ENCODE measurements around the gene OR6X1.

OR6X1 gene, protein sequence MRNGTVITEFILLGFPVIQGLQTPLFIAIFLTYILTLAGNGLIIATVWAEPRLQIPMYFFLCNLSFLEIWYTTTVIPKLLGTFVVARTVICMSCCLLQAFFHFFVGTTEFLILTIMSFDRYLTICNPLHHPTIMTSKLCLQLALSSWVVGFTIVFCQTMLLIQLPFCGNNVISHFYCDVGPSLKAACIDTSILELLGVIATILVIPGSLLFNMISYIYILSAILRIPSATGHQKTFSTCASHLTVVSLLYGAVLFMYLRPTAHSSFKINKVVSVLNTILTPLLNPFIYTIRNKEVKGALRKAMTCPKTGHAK

DNA sequence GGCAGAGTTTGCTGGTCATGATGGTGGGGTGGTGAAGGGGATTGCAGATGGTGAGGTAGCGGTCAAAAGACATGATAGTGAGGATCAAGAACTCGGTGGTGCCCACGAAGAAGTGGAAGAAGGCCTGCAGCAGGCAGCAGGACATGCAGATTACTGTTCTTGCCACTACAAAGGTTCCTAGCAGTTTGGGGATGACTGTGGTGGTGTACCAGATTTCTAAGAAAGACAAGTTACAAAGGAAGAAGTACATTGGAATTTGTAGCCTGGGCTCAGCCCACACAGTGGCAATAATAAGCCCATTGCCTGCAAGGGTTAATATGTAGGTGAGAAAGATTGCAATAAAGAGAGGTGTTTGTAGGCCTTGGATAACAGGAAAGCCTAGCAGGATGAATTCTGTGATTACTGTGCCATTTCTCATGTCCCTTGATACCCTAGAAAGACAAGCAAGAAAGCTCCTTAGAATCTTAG is at the start of gene OR6X1:
TSS of gene OR6X1 (minus strand) at position 418 of the 468 bp plus-strand sequence. CDS start at position 418, 0 bp downstream.
- no peak for ATAC-seq
- Mint-ChIP-seq H3K9me3 (no peaks in the 10 kb centered on the region), H3K36me3 (no peaks in the 10 kb centered on the region), H3K4me3 (no peak within 1 kb of the TSS), H3K27me3 (peaks cover 41% of the 10 kb centered on the region), H3K4me1 (no peaks in the 10 kb centered on the region), H3K27ac (no peak within 1 kb of the TSS)

DNA sequence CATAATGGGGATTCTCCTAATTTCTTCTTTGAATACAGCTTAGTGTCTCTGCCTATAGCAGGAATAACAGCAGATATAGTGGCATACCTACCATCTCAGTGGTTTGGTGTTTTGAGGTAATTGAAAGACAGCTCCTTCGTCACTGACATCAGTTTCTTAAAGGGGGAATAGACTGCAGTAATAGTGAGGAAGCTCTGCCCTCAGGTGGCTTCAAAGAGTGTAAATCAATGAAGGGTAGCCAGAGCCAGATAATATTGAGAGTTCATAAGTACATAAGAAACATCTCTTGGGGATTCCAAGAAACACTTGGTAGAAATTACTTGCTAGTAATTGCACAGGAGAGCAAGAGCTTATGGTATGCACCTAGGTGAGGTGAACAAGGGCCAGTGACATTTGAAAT is 47.4 kb upstream of the OR6X1 start:
- H3K4me3 Mint-ChIP-seq = no peak overlapping the region
- no peaks in the 10 kb centered on the region for H3K4me1 Mint-ChIP-seq
- no peaks in the 10 kb centered on the region for H3K36me3 Mint-ChIP-seq
- no peak overlapping the region for H3K27ac Mint-ChIP-seq
- H3K27me3 Mint-ChIP-seq = no peaks in the 10 kb centered on the region
- no peaks in the 10 kb centered on the region for H3K9me3 Mint-ChIP-seq
- ATAC-seq = no peak

DNA sequence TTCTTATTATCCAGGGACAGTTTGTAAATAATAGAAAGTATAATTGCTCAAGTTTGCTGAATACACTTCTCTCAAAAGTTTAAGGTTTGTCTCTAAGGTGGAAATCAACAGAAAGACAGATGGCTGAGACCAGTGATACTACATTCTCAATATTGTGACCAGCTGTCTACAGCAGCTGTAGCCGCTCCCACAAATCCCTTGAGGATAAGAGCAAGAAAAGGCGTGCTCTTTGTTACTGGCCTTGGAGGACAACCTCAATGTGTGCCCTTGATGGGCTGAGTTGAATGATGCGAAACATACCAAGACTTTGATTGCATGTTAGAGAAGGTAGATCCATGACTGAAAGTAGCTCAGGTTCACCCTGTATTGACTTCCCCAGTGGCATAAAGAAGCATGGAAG is 45.7 kb upstream of the OR6X1 start:
- H3K27ac Mint-ChIP-seq = no peak overlapping the region
- no peak for ATAC-seq

DNA sequence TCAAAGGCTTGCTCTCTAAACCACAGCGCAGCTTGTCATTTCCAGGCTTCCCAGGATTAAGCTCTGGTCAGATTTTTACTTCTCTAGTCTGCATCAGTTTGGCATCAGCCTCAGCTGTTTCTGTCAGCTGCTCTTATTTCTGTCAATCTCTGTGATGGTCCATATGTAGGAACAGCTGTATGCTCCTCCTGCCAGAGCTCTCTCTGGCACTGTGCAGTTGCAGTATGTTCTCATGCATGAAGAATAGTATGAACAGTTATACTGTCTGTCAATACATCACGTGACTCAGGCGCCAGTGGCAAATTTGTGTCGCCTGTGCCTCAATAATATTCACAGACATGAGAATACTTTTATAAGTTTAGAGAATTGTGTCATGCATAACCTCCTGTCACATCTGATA is 45.1 kb upstream of the OR6X1 start:
- no peak overlapping the region for H3K4me3 Mint-ChIP-seq
- H3K9me3 Mint-ChIP-seq = no peaks in the 10 kb centered on the region
- H3K36me3 Mint-ChIP-seq = no peaks in the 10 kb centered on the region
- H3K27ac Mint-ChIP-seq = no peak overlapping the region
- peaks cover 15% of the 10 kb centered on the region for H3K27me3 Mint-ChIP-seq
- ATAC-seq = no peak
- no peaks in the 10 kb centered on the region for H3K4me1 Mint-ChIP-seq

More for the DNA sequence above, 45.7 kb upstream of the OR6X1 start:
- no peak overlapping the region for H3K4me3 Mint-ChIP-seq
- H3K27me3 Mint-ChIP-seq = peaks cover 10% of the 10 kb centered on the region
- no peaks in the 10 kb centered on the region for H3K4me1 Mint-ChIP-seq
- H3K36me3 Mint-ChIP-seq = no peaks in the 10 kb centered on the region
- no peaks in the 10 kb centered on the region for H3K9me3 Mint-ChIP-seq

DNA sequence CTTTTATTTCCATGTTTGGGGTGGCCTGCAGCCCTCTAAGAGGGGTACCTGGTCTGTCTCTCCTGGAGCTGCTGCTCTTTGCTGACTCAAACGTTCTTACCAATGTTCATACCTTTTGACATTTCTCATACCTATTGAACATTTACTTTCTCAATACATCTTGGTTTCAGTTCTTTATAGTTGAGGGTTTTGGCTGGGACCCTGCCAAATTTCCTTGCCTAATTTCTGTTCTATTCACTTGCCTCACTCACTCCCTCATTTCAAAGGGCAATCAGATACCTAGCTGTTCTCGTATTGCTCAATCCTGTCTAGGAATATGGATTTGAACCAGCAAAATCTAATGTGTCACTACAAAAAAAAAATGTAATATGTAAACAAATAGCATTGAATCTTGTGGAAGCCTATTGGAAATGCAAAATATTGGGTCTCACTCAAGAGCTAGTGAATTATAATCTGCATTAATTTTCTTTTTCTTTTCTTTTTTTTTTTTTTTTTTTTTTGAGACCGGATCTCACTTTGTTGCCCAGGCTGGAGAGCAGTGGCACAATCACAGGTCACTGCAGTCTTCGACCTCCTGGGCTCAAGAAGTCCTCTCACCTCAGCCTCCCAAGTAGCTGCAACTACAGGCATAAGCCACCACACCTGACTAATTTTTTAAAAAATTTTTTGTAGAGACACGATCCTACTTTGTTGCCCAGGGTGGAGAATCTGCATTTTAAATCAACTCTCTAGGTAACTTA is 44.4 kb upstream of the OR6X1 start:
- no peaks in the 10 kb centered on the region for H3K4me1 Mint-ChIP-seq
- no peak overlapping the region for H3K27ac Mint-ChIP-seq
- peaks cover 16% of the 10 kb centered on the region for H3K27me3 Mint-ChIP-seq
- ATAC-seq = no peak
- no peaks in the 10 kb centered on the region for H3K9me3 Mint-ChIP-seq
- H3K4me3 Mint-ChIP-seq = no peak overlapping the region
- H3K36me3 Mint-ChIP-seq = no peaks in the 10 kb centered on the region

DNA sequence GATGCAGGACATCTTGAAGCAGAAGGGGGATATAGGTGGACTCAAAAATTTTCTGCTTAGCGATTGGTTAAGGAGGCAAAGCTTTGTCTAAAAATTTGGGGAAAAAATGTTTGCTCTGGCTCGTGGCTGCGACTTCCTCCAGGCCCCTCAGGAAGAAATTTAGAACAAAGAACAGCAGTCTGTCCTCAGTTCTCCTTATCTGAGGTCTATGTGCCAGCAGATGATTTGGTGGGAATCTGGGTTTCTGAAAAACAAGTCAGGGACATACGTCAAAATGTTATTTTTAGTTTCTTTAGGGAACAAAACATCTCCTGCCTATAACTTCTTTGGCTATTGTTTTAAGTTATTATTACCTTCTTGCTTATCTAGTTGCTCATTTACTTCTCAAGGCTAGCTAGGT is 43.8 kb upstream of the OR6X1 start:
- no peaks in the 10 kb centered on the region for H3K36me3 Mint-ChIP-seq
- no peak for ATAC-seq
- H3K27me3 Mint-ChIP-seq = peaks cover 16% of the 10 kb centered on the region
- no peak overlapping the region for H3K4me3 Mint-ChIP-seq
- no peaks in the 10 kb centered on the region for H3K4me1 Mint-ChIP-seq
- H3K27ac Mint-ChIP-seq = no peak overlapping the region
- no peaks in the 10 kb centered on the region for H3K9me3 Mint-ChIP-seq

DNA sequence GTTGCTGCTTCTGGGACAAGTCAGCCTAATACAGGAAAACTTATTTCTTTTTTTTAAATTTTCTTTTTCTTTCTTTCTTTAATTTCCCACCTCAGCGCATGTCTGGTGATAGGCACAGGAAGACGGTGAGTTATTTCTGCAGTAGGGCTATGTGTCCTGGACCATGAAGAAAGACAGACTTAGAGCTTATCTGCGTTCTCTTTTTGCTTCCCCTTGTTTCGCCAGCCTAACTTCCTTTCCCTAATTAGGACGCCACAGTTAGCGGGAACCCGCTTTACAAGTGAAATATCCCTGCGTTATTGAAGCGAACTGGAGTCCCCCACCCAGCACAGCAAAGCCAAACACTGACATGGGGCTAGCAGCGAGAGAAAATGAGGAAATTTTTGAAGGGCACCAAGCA is 43.2 kb upstream of the OR6X1 start:
- Mint-ChIP-seq H3K4me1 (no peaks in the 10 kb centered on the region), H3K9me3 (no peaks in the 10 kb centered on the region), H3K27ac (no peak overlapping the region), H3K4me3 (no peak overlapping the region), H3K27me3 (peaks cover 16% of the 10 kb centered on the region), H3K36me3 (no peaks in the 10 kb centered on the region)
- ATAC-seq = no peak

DNA sequence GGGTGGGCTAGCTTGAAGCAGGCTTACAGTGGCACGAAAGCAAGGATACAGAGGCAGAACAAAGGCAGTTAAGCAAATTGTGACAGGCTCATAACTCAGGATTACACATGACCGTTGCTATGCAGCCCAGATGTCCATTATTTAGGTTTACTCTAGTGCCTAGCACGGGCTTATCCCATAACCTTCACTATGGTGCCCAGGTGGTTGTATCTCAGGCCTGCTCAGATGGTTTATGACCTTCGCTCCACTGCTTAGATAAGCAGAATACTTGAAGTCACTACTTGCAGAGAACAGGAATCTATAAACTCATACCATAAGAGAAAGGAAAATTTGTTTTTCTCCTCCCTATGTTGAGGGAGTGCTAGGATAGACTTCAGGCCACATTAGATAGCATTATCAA is 42.8 kb upstream of the OR6X1 start:
- Mint-ChIP-seq H3K4me1 (no peaks in the 10 kb centered on the region), H3K4me3 (no peak overlapping the region), H3K9me3 (no peaks in the 10 kb centered on the region), H3K27me3 (peaks cover 16% of the 10 kb centered on the region), H3K27ac (no peak overlapping the region), H3K36me3 (no peaks in the 10 kb centered on the region)
- ATAC-seq = no peak

DNA sequence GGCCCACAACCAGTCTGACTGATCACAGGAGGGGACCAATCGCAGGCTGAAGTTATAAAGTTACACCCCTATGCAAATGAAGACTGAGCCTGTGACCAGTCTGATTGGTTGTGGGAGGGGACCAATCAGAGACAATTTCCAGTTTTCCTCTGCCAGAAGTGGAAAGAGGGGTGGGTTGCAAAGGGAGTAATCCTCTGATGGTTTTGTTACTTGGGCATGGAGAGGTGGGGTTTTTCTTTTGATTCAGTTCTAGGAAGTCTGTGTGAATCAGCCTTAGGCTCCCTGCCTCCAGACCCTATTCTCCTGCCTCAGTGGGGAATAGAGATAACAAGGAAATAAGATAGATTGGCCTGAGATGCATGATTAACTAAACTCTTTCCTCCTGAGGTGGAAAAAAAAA is 41.9 kb upstream of the OR6X1 start:
- Mint-ChIP-seq H3K4me1 (no peaks in the 10 kb centered on the region), H3K4me3 (no peak overlapping the region), H3K9me3 (no peaks in the 10 kb centered on the region), H3K27ac (no peak overlapping the region), H3K27me3 (peaks cover 16% of the 10 kb centered on the region), H3K36me3 (no peaks in the 10 kb centered on the region)
- ATAC-seq = no peak

DNA sequence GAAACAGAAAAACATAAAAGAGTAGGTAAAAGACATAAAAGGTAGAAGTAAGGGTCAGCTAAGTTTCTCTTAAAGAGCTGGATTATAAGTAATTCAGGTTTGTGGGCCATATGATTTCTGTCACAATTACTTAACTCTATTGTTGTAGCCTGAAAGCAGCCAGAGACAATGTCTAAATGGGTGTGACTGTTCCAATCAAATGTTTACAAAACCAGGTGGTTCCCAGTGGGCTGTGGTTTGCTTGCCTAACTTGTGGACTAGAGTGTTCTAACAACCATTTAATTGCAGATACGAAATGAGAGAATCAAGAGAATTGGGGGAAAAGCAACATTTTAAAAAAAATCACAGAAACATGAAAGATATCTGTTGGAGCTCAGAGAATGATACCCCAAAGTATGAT is 29.2 kb upstream of the OR6X1 start:
- H3K4me1 Mint-ChIP-seq = no peaks in the 10 kb centered on the region
- peaks cover 7% of the 10 kb centered on the region for H3K9me3 Mint-ChIP-seq
- H3K27me3 Mint-ChIP-seq = peaks cover 41% of the 10 kb centered on the region
- ATAC-seq = no peak
- H3K4me3 Mint-ChIP-seq = no peak overlapping the region
- no peaks in the 10 kb centered on the region for H3K36me3 Mint-ChIP-seq
- H3K27ac Mint-ChIP-seq = no peak overlapping the region

DNA sequence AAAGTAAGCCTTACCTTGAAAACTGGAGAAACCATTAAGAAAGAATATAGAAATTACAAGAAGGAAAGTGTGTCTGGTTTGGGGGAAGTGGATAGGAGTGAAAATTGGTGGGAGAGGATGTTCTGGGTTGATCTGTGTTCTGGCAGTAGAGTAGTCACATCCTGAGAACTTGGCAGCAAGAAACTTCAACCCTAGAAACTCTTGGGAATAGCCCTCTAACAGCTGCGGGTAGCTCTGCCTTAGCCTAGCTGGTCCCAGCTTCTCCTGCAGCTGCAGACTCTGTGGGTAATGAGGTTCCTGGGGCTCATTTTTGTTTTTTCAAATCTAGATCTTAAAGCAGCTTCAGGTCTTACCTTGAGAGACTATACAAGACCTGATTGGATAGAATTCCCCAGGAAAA is 24.2 kb upstream of the OR6X1 start:
- Mint-ChIP-seq H3K4me1 (no peaks in the 10 kb centered on the region), H3K9me3 (peaks cover 3% of the 10 kb centered on the region), H3K27ac (no peak overlapping the region), H3K36me3 (no peaks in the 10 kb centered on the region), H3K4me3 (no peak overlapping the region), H3K27me3 (peaks cover 36% of the 10 kb centered on the region)
- ATAC-seq = no peak

DNA sequence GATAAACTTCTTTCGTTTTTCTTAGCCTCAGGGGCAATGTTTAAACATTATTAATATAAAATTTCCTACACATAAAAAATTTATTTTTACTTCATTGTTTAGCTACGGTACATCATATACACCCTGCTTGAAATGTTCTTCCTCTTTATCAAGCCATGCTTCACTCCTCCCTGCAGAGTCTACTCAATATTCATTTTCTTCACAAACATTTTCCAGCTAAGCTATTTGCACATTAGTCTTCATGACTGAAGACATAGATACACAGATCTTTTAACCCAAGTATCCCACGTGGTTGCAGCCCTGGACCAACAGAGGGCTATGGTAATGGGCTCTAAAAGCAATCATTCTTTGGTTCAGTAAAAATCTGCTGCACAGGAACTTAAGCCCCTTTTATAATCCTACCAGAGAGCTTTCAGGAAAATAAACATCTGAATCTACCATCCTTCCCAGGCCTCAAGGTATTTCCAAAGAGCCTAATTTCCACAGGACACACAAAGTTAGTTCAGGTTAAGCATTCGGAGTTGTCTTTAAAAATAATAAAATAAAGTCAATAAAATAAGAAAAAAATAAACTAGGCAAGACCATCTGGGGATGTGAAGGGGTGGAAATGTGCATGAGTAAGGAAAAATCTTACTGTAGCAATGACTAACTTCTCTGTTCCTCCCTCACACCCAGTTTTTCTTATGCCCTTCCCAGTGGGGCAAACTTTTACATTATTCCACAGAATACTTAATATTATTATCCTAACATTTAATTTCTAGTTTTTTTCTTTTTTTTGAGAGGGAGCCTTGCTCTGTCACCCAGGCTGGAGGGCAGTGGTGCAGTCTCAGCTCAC is 21.6 kb upstream of the OR6X1 start:
- no peaks in the 10 kb centered on the region for H3K36me3 Mint-ChIP-seq
- no peak overlapping the region for H3K4me3 Mint-ChIP-seq
- peaks cover 24% of the 10 kb centered on the region for H3K27me3 Mint-ChIP-seq
- H3K4me1 Mint-ChIP-seq = no peaks in the 10 kb centered on the region
- peaks cover 6% of the 10 kb centered on the region for H3K9me3 Mint-ChIP-seq
- no peak for ATAC-seq
- no peak overlapping the region for H3K27ac Mint-ChIP-seq

DNA sequence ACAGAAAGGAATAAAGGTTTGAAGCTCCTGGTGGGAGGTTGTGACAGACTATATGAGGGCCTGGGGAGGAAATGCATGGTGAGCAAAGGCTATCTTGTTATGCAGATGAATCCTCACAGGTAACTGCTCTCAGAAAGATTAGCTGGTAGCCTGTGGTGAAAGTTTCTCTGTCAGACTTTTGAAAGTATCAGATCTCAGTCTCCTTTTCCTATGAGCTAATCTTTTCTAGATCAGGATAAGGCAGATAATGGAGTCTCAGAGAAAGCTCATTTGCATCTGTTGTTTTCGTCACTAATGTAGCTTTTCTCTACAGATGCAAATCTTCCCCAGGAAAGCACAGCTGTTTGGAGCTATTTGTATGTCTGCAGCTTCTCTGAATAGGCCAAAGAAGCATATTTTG is 21.0 kb upstream of the OR6X1 start:
- Mint-ChIP-seq H3K4me1 (no peaks in the 10 kb centered on the region), H3K27ac (no peak overlapping the region), H3K36me3 (no peaks in the 10 kb centered on the region), H3K27me3 (peaks cover 17% of the 10 kb centered on the region), H3K9me3 (peaks cover 6% of the 10 kb centered on the region), H3K4me3 (no peak overlapping the region)
- no peak for ATAC-seq

DNA sequence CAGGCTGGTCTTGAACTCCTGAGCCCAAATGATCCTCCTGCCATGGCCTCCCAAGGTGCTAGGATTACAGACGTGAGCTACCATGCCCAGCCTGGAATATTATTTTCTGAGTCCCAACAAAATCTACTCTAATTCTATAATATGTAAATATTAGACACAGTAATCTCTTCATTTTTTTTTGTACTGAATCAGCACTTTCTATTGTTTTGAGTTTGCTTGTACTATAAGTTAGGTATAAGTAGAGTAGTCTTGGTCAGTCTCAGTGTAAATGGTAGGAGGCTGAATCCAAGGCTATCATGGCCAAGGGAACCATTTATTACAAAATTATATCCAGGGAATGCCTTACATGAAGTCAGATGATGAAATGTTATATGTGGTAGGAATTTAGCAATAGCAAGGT is 19.6 kb upstream of the OR6X1 start:
- Mint-ChIP-seq H3K9me3 (peaks cover 3% of the 10 kb centered on the region), H3K4me3 (no peak overlapping the region), H3K27ac (no peak overlapping the region), H3K36me3 (no peaks in the 10 kb centered on the region), H3K27me3 (peaks cover 19% of the 10 kb centered on the region), H3K4me1 (no peaks in the 10 kb centered on the region)
- no peak for ATAC-seq

DNA sequence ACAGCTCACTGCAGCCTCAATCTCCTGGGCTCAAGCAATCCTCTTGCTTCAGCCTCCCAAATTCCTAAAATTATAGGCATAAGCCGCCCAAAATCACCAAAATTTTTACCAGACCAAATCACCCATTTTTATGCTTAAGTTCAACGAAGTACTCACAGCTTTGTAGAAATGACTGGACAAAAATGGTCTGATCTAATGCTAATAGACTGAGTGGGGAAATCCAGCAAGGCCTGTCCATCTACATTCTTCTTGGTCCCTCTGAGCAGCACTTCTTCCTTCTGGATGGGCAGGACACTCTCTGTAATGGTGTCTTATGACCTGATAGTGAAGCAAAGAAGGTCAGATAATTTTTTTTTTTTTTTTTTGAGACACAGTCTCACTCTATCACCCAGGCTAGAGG is 18.7 kb upstream of the OR6X1 start:
- peaks cover 10% of the 10 kb centered on the region for H3K27me3 Mint-ChIP-seq
- H3K4me3 Mint-ChIP-seq = no peak overlapping the region
- peaks cover 3% of the 10 kb centered on the region for H3K9me3 Mint-ChIP-seq
- no peak for ATAC-seq
- H3K27ac Mint-ChIP-seq = no peak overlapping the region
- H3K36me3 Mint-ChIP-seq = no peaks in the 10 kb centered on the region
- H3K4me1 Mint-ChIP-seq = no peaks in the 10 kb centered on the region

All from stimulated activated memory B cell treated with anti-CD40 and anti-IgM and Interleukin-4, amounts not matched to agents 10 μg/mL and 1 μg/mL and 100 μg/mL, for 72 hours (primary cell).